ENCODE data around the gene TRDN.
"Not testable (repeated sequence)": the region's sequence is repeated elsewhere in the genome, so short reads cannot be mapped to it uniquely, and the experiment has no call there.

The TRDN gene

GRCh38 chr6:123333000-123333756, 303.6 kb downstream of the TRDN start:
- Mint-ChIP-seq H3K9me3 (no peaks in the 10 kb centered on the region), H3K27me3 (ENCODE audit: low read depth) (no peaks in the 10 kb centered on the region), H3K4me1 (ENCODE audit: low read depth) (no peaks in the 10 kb centered on the region), H3K27ac (no peak overlapping the region), H3K36me3 (ENCODE audit: low read depth) (no peaks in the 10 kb centered on the region), H3K4me3 (no peak overlapping the region)
- no peak for DNase-seq (ENCODE audit: low spot score)

GRCh38 chr6:123332070-123332469, 304.7 kb downstream of the TRDN start:
- DNase-seq (ENCODE audit: low spot score), result no peak
- H3K4me3 Mint-ChIP-seq, result no peak overlapping the region
- H3K27ac Mint-ChIP-seq, result no peak overlapping the region
- H3K4me1 Mint-ChIP-seq (ENCODE audit: low read depth), result no peaks in the 10 kb centered on the region
- no peaks in the 10 kb centered on the region for H3K9me3 Mint-ChIP-seq
- H3K27me3 Mint-ChIP-seq (ENCODE audit: low read depth), result no peaks in the 10 kb centered on the region
- no peaks in the 10 kb centered on the region for H3K36me3 Mint-ChIP-seq (ENCODE audit: low read depth)

- no peak for DNase-seq (ENCODE audit: low spot score)
- Mint-ChIP-seq H3K4me1 (ENCODE audit: low read depth) (no peaks in the 10 kb centered on the region), H3K27me3 (ENCODE audit: low read depth) (no peaks in the 10 kb centered on the region), H3K9me3 (no peaks in the 10 kb centered on the region), H3K4me3 (no peak overlapping the region), H3K36me3 (ENCODE audit: low read depth) (no peaks in the 10 kb centered on the region), H3K27ac (no peak overlapping the region)
Measured at GRCh38 chr6:123329337-123329736, 307.4 kb downstream of the TRDN start.

- Mint-ChIP-seq H3K36me3 (ENCODE audit: low read depth) (no peaks in the 10 kb centered on the region), H3K4me3 (no peak overlapping the region), H3K27ac (no peak overlapping the region), H3K27me3 (ENCODE audit: low read depth) (no peaks in the 10 kb centered on the region), H3K4me1 (ENCODE audit: low read depth) (no peaks in the 10 kb centered on the region), H3K9me3 (no peaks in the 10 kb centered on the region)
- no peak for DNase-seq (ENCODE audit: low spot score)
Measured at GRCh38 chr6:123323452-123324329, 313.1 kb downstream of the TRDN start.

- Mint-ChIP-seq H3K27me3 (ENCODE audit: low read depth) (no peaks in the 10 kb centered on the region), H3K9me3 (no peaks in the 10 kb centered on the region), H3K4me3 (no peak overlapping the region), H3K36me3 (ENCODE audit: low read depth) (no peaks in the 10 kb centered on the region), H3K4me1 (ENCODE audit: low read depth) (no peaks in the 10 kb centered on the region), H3K27ac (no peak overlapping the region)
- no peak for DNase-seq (ENCODE audit: low spot score)
Measured at GRCh38 chr6:123321020-123321419, 315.7 kb downstream of the TRDN start.

- no peak overlapping the region for H3K27ac Mint-ChIP-seq
- H3K9me3 Mint-ChIP-seq, result no peaks in the 10 kb centered on the region
- no peaks in the 10 kb centered on the region for H3K36me3 Mint-ChIP-seq (ENCODE audit: low read depth)
- H3K4me1 Mint-ChIP-seq (ENCODE audit: low read depth), result no peaks in the 10 kb centered on the region
- H3K27me3 Mint-ChIP-seq (ENCODE audit: low read depth), result no peaks in the 10 kb centered on the region
- no peak overlapping the region for H3K4me3 Mint-ChIP-seq
- DNase-seq (ENCODE audit: low spot score), result no peak
Measured at GRCh38 chr6:123316733-123317323, 319.9 kb downstream of the TRDN start.

GRCh38 chr6:123314459-123314858, 322.3 kb downstream of the TRDN start:
- H3K4me1 Mint-ChIP-seq (ENCODE audit: low read depth); DNase-seq (ENCODE audit: low spot score); H3K9me3 Mint-ChIP-seq; H3K27me3 Mint-ChIP-seq (ENCODE audit: low read depth); H3K4me3 Mint-ChIP-seq; H3K27ac Mint-ChIP-seq; H3K36me3 Mint-ChIP-seq (ENCODE audit: low read depth): not testable (repeated sequence)

GRCh38 chr6:123309130-123309529, 327.6 kb downstream of the TRDN start:
- Mint-ChIP-seq H3K4me3 (no peak overlapping the region), H3K27me3 (ENCODE audit: low read depth) (no peaks in the 10 kb centered on the region), H3K36me3 (ENCODE audit: low read depth) (no peaks in the 10 kb centered on the region), H3K4me1 (ENCODE audit: low read depth) (no peaks in the 10 kb centered on the region), H3K9me3 (no peaks in the 10 kb centered on the region), H3K27ac (no peak overlapping the region)
- DNase-seq (ENCODE audit: low spot score), result no peak

- Mint-ChIP-seq H3K27ac (no peak overlapping the region), H3K36me3 (ENCODE audit: low read depth) (no peaks in the 10 kb centered on the region), H3K27me3 (ENCODE audit: low read depth) (no peaks in the 10 kb centered on the region), H3K4me1 (ENCODE audit: low read depth) (no peaks in the 10 kb centered on the region), H3K9me3 (no peaks in the 10 kb centered on the region), H3K4me3 (no peak overlapping the region)
- no peak for DNase-seq (ENCODE audit: low spot score)
Measured at GRCh38 chr6:123306334-123306733, 330.4 kb downstream of the TRDN start.

- no peaks in the 10 kb centered on the region for H3K27me3 Mint-ChIP-seq (ENCODE audit: low read depth)
- no peaks in the 10 kb centered on the region for H3K4me1 Mint-ChIP-seq (ENCODE audit: low read depth)
- no peak overlapping the region for H3K4me3 Mint-ChIP-seq
- no peaks in the 10 kb centered on the region for H3K9me3 Mint-ChIP-seq
- H3K36me3 Mint-ChIP-seq (ENCODE audit: low read depth), result no peaks in the 10 kb centered on the region
- H3K27ac Mint-ChIP-seq, result no peak overlapping the region
- no peak for DNase-seq (ENCODE audit: low spot score)
Measured at GRCh38 chr6:123295672-123296071, 341.1 kb downstream of the TRDN start.

- Mint-ChIP-seq H3K36me3 (ENCODE audit: low read depth) (no peaks in the 10 kb centered on the region), H3K27ac (no peak overlapping the region), H3K4me1 (ENCODE audit: low read depth) (no peaks in the 10 kb centered on the region), H3K9me3 (no peaks in the 10 kb centered on the region), H3K4me3 (no peak overlapping the region), H3K27me3 (ENCODE audit: low read depth) (no peaks in the 10 kb centered on the region)
- DNase-seq (ENCODE audit: low spot score), result no peak
Measured at GRCh38 chr6:123295181-123295580, 341.6 kb downstream of the TRDN start.

- no peak overlapping the region for H3K27ac Mint-ChIP-seq
- H3K4me3 Mint-ChIP-seq, result no peak overlapping the region
- no peaks in the 10 kb centered on the region for H3K36me3 Mint-ChIP-seq (ENCODE audit: low read depth)
- peaks cover 3% of the 10 kb centered on the region for H3K9me3 Mint-ChIP-seq
- no peaks in the 10 kb centered on the region for H3K4me1 Mint-ChIP-seq (ENCODE audit: low read depth)
- no peaks in the 10 kb centered on the region for H3K27me3 Mint-ChIP-seq (ENCODE audit: low read depth)
- no peak for DNase-seq (ENCODE audit: low spot score)
Measured at GRCh38 chr6:123288649-123289048, 348.1 kb downstream of the TRDN start.

GRCh38 chr6:123276546-123276980, 360.2 kb downstream of the TRDN start:
- Mint-ChIP-seq H3K27ac (no peak overlapping the region), H3K27me3 (ENCODE audit: low read depth) (no peaks in the 10 kb centered on the region), H3K4me3 (no peak overlapping the region), H3K9me3 (no peaks in the 10 kb centered on the region), H3K4me1 (ENCODE audit: low read depth) (no peaks in the 10 kb centered on the region), H3K36me3 (ENCODE audit: low read depth) (no peaks in the 10 kb centered on the region)
- DNase-seq (ENCODE audit: low spot score), result no peak

GRCh38 chr6:123263981-123264380, 372.8 kb downstream of the TRDN start:
- Mint-ChIP-seq H3K4me1 (ENCODE audit: low read depth) (no peaks in the 10 kb centered on the region), H3K36me3 (ENCODE audit: low read depth) (no peaks in the 10 kb centered on the region), H3K27ac (no peak overlapping the region), H3K4me3 (no peak overlapping the region), H3K27me3 (ENCODE audit: low read depth) (no peaks in the 10 kb centered on the region), H3K9me3 (no peaks in the 10 kb centered on the region)
- DNase-seq (ENCODE audit: low spot score), result no peak

Measured in T-helper 2 cell treated with Interferon-gamma antibody and Interleukin-4, amounts not matched to agents 5 μg/mL and 100 μg/mL, for 36 hours (primary cell).